Measurements from ENCODE around the gene TMEM11.

GRCh38 chr17:21186399-21187187 lies 27.4 kb downstream of the TMEM11 start:
- no peak for TF ChIP-seq CTCF (conservative IDR thresholded peaks at IDR 0.05; ENCODE audit: low read depth, low read length)
- no peak for TF ChIP-seq EZH2 (IDR thresholded peaks at IDR 0.05; ENCODE audit: borderline replicate concordance, low read depth, low read length, poor library complexity, severe bottlenecking)
